Memory B cell (primary cell): Measurements from ENCODE around the gene LINGO4.

Source experiments
- ATAC-seq: fragments of 150-1000 bp; cut with Tn5 transposase; 2 replicates; pipeline ENCODE4 v1.10.0; 2021; ENCODE audit warnings: low read depth, mild to moderate bottlenecking, moderate library complexity
- DNase-seq, 2 donors: peaks; one replicate each; pipeline ENCODE4 v3.0.0; 2022; ENCODE audit warnings: low spot score in 2 of 2
- H3K27ac Mint-ChIP-seq: one replicate; pipeline ENCODE4 v1.8.0; 2022; ENCODE audit warnings: mild to moderate bottlenecking, moderate library complexity, mixed read lengths
- H3K27me3 Mint-ChIP-seq: one replicate; pipeline ENCODE4 v1.8.0; 2022; ENCODE audit warnings: mixed read lengths
- H3K36me3 Mint-ChIP-seq: one replicate; pipeline ENCODE4 v1.8.0; 2022; ENCODE audit warnings: mild to moderate bottlenecking, mixed read lengths
- H3K4me1 Mint-ChIP-seq: one replicate; pipeline ENCODE4 v1.8.0; 2022; ENCODE audit warnings: mixed read lengths
- H3K4me3 Mint-ChIP-seq: one replicate; pipeline ENCODE4 v1.8.0; 2022; ENCODE audit warnings: mild to moderate bottlenecking, moderate library complexity, mixed read lengths
- H3K9me3 Mint-ChIP-seq: one replicate; pipeline ENCODE4 v1.8.0; 2022; ENCODE audit warnings: mixed read lengths

LINGO4 gene

DNA sequence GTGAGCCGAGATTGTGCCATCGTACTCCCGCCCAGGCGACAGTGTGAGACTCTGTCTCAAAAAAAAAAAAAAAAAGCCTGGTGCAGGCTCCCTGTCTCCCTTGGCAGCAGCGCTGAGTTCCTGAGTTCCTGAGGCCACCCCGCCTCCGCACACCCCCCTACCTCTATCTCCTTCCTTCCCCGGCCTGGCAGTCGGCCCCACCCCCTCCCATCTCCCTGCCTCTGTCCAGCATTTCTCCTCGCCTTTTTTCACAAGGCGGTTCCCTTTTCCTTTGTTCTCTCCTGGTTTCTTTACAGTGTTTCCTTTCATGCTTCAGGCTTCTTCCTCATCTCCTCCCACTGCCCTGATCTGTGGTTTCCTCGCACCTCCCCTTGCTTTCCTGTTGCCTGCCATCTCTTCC lies 23.7 kb upstream of the LINGO4 start:
- Mint-ChIP-seq H3K9me3 (no peaks in the 10 kb centered on the region), H3K27ac (no peak overlapping the region), H3K27me3 (peaks cover 22% of the 10 kb centered on the region), H3K4me1 (peaks cover 10% of the 10 kb centered on the region), H3K36me3 (no peaks in the 10 kb centered on the region), H3K4me3 (no peak overlapping the region)
- no peak for ATAC-seq
- no peak for DNase-seq

- no peak overlapping the region for H3K4me3 Mint-ChIP-seq
- no peak overlapping the region for H3K27ac Mint-ChIP-seq
- peaks cover 10% of the 10 kb centered on the region for H3K4me1 Mint-ChIP-seq
- no peaks in the 10 kb centered on the region for H3K36me3 Mint-ChIP-seq
- H3K9me3 Mint-ChIP-seq = no peaks in the 10 kb centered on the region
- DNase-seq = no peak
- no peak for ATAC-seq
- peaks cover 25% of the 10 kb centered on the region for H3K27me3 Mint-ChIP-seq
These were observed 22.6 kb upstream of the LINGO4 start for GRCh38 chr1:151827853-151828252.

DNA sequence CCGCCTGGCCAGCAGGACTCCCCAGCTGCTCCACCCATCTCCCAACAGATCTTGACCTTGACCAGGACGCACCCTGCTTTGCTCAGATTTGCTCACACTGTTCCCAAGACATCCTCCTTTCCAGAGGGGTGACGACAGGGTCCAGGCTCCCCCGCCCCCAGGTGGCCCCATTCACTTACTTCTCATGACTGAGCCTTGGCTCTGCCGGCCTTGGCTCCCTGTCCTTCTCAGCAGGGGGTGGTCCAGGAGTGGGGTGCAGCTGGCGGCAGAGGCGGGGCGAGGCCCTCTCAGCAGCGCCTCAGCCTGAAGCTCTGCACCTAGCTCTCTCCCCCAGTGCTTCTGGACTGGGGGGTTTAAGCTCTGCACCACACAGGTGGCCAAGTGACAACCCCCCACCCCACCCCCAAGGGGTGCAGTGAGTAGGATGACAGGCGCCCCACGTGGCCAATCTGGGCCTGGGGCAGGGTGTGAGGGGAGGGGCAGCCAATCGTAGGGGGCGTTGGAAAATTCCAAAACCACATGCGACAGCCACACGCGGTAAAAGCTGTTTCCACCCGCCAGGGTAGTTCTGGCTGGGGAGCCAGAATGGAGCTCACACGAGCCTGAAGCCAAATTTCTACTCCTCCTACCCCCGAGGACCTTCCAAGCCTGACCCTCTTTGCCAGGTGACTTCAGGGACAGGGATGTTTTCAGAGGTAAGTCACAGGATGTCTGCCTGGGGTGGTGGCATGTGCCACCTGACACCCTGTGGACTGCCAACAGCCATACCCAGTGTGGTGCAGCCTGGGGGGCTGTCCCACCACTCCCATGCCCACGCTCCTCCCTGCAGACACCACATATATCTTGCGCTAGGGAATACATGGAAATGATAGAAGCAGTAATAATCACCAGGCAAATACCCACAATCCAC lies 20.8 kb upstream of the LINGO4 start:
- H3K36me3 Mint-ChIP-seq = no peaks in the 10 kb centered on the region
- H3K9me3 Mint-ChIP-seq = no peaks in the 10 kb centered on the region
- peaks cover 10% of the 10 kb centered on the region for H3K4me1 Mint-ChIP-seq
- DNase-seq (no peak), ATAC-seq (no peak)
- H3K4me3 Mint-ChIP-seq = no peak overlapping the region
- H3K27ac Mint-ChIP-seq = no peak overlapping the region
- H3K27me3 Mint-ChIP-seq = peaks cover 22% of the 10 kb centered on the region

DNA sequence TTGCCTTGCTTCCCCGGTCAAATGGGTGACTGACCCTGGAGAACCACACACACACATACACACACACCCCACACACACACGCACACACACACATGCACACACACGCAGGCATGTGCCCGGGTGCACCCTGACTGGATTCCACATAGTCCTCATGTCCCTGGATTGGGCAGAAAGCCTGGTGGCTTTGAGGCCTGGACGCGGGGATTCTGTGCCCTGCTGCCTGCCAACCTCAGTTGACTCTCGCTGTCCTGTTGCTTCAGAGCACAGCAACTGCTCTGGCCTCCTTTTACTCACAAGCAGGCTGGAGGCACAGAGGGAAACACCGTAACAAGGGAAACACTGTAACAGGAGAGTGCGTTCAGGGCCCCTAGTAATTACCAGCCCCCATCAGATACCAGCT lies 20.0 kb upstream of the LINGO4 start:
- no peak overlapping the region for H3K27ac Mint-ChIP-seq
- peaks cover 8% of the 10 kb centered on the region for H3K4me1 Mint-ChIP-seq
- DNase-seq = no peak
- H3K36me3 Mint-ChIP-seq = no peaks in the 10 kb centered on the region
- peaks cover 21% of the 10 kb centered on the region for H3K27me3 Mint-ChIP-seq
- H3K9me3 Mint-ChIP-seq = no peaks in the 10 kb centered on the region
- H3K4me3 Mint-ChIP-seq = no peak overlapping the region
- ATAC-seq = no peak

DNA sequence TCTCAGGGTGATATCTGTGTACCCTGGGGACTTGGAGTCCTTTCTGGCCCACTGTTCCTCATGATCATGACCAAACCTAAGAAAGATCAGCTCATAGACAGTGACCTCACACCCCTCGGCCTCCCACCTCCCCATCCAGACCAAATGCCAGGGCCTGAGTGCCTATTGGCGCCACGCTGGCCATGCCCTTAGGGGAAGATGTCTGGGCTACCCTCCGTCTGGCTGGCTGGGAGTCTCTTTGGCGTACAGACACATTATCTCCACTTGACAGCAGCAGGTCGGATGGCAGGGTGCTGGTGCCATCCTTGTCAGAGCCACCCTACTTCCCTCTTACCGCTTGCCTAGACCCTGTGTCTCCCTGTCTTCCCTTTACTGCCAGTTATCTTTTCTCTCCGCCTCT lies 18.0 kb upstream of the LINGO4 start:
- Mint-ChIP-seq H3K4me1 (no peaks in the 10 kb centered on the region), H3K27me3 (peaks cover 17% of the 10 kb centered on the region), H3K36me3 (no peaks in the 10 kb centered on the region), H3K27ac (no peak overlapping the region), H3K9me3 (no peaks in the 10 kb centered on the region), H3K4me3 (no peak overlapping the region)
- ATAC-seq = no peak
- no peak for DNase-seq

- Mint-ChIP-seq H3K4me1 (peaks cover 2% of the 10 kb centered on the region), H3K36me3 (no peaks in the 10 kb centered on the region), H3K27ac (no peak overlapping the region), H3K27me3 (peaks cover 13% of the 10 kb centered on the region), H3K9me3 (no peaks in the 10 kb centered on the region), H3K4me3 (no peak overlapping the region)
- DNase-seq (no peak), ATAC-seq (no peak)
These were observed 17.2 kb upstream of the LINGO4 start for GRCh38 chr1:151822404-151822803.

DNA sequence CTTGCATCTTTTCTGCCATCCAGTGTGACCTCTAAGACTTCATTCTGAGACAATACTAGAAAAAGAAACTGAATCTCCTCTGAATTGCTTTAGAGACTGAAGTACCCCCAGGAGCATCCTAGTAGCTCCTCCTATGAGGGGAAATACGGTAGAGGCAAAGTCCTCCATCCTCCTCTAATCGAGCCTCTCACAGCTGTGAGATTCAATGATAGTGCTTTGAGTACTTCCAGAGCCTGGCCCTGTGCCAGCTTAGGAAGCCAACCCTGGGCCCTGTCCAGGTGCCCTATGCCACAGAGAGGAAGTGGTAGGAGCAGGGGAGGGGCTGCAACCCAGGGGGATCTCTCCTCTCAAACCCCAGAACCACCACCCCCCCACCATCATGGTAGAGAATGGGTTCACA lies 15.7 kb upstream of the LINGO4 start:
- DNase-seq (no peak), ATAC-seq (no peak)
- H3K36me3 Mint-ChIP-seq = no peaks in the 10 kb centered on the region
- H3K9me3 Mint-ChIP-seq = no peaks in the 10 kb centered on the region
- H3K4me1 Mint-ChIP-seq = peaks cover 2% of the 10 kb centered on the region
- H3K4me3 Mint-ChIP-seq = no peak overlapping the region
- H3K27ac Mint-ChIP-seq = no peak overlapping the region
- H3K27me3 Mint-ChIP-seq = peaks cover 14% of the 10 kb centered on the region

- Mint-ChIP-seq H3K27ac (no peak overlapping the region), H3K9me3 (no peaks in the 10 kb centered on the region), H3K4me1 (peaks cover 4% of the 10 kb centered on the region), H3K36me3 (no peaks in the 10 kb centered on the region), H3K27me3 (peaks cover 16% of the 10 kb centered on the region), H3K4me3 (no peak overlapping the region)
- no peak for DNase-seq
- ATAC-seq = no peak
These were observed 14.9 kb upstream of the LINGO4 start for GRCh38 chr1:151819976-151820623.

- Mint-ChIP-seq H3K27ac (no peak overlapping the region), H3K9me3 (no peaks in the 10 kb centered on the region), H3K4me3 (no peak overlapping the region), H3K4me1 (peaks cover 4% of the 10 kb centered on the region), H3K36me3 (no peaks in the 10 kb centered on the region), H3K27me3 (peaks cover 18% of the 10 kb centered on the region)
- ATAC-seq (no peak), DNase-seq (no peak)
These were observed 14.1 kb upstream of the LINGO4 start for GRCh38 chr1:151819227-151819835.

- peaks cover 18% of the 10 kb centered on the region for H3K27me3 Mint-ChIP-seq
These were observed 12.1 kb upstream of the LINGO4 start for GRCh38 chr1:151817353-151817730.

GRCh38 chr1:151816548-151817352 lies 11.5 kb upstream of the LINGO4 start:
- Mint-ChIP-seq H3K27me3 (peaks cover 18% of the 10 kb centered on the region), H3K4me1 (peaks cover 4% of the 10 kb centered on the region), H3K27ac (no peak overlapping the region), H3K4me3 (no peak overlapping the region), H3K9me3 (no peaks in the 10 kb centered on the region), H3K36me3 (no peaks in the 10 kb centered on the region)
- no peak for ATAC-seq
- no peak for DNase-seq

More at GRCh38 chr1:151817353-151817730, 12.1 kb upstream of the LINGO4 start:
- peaks cover 4% of the 10 kb centered on the region for H3K4me1 Mint-ChIP-seq
- H3K4me3 Mint-ChIP-seq = no peak overlapping the region
- no peaks in the 10 kb centered on the region for H3K9me3 Mint-ChIP-seq
- H3K36me3 Mint-ChIP-seq = no peaks in the 10 kb centered on the region
- DNase-seq (no peak), ATAC-seq (no peak)
- no peak overlapping the region for H3K27ac Mint-ChIP-seq

DNA sequence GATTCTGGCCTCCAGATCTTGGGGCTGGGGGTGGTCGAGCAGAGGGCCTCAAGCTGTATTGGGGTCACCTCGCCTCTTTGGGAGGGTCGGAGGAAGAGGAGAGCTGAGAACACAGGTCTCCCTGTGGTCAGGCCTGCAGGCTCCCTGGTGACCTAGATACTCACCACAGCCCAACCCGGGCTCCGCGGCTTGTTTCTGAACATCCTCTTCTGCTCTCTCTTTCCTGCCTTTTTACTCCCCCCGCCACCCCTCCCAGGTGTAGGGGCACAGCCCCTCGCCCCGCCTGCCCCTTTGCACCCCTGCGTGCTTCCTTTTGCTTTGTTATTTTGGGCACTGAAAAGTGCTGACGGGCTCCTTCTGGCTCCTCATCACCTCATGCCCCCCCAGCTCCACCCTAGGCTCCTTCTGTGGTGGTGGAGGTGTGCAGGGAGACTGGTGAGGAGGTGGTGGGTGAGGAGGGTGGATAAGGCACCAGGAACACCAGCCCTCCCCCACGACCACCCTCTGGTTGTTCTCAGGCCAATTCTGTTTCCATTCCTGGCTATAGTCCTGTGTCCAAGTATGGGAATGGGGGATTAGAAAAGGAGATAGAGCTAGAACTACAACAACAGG lies 10.6 kb upstream of the LINGO4 start:
- Mint-ChIP-seq H3K27ac (no peak overlapping the region), H3K27me3 (peaks cover 18% of the 10 kb centered on the region), H3K4me1 (peaks cover 4% of the 10 kb centered on the region), H3K36me3 (no peaks in the 10 kb centered on the region), H3K9me3 (no peaks in the 10 kb centered on the region), H3K4me3 (no peak overlapping the region)
- ATAC-seq = no peak
- no peak for DNase-seq

DNA sequence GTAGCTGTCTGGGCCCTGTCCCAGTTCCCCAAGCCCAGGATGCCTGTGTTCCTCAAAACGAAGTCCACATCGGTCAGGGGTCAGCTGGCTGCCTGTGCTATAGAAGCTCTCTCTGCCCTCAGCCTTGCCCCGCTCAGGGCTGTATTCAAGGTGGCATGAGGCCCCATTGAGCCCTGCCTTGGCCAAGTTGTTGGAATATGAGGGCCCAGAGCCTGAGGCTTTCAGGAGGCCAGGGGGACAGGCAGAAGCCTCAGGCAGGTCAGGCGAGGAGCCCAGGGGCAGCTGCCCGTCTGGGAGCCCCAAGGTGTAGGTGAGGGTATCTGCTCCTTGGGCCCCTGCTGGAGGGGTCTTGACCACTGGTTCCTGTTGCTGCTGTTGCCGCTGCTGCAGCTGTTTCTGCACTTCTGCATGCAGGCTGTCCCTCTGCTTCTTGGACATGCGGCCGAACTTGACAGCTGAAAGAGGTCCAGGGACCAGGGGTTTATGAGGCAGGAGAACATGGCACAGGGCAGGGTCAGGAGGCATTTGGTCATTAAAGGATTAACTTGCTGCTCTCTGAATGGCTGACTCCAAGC lies 9.8 kb upstream of the LINGO4 start:
- no peak overlapping the region for H3K4me3 Mint-ChIP-seq

More for the DNA sequence above, 9.8 kb upstream of the LINGO4 start:
- H3K36me3 Mint-ChIP-seq = no peaks in the 10 kb centered on the region
- H3K27me3 Mint-ChIP-seq = peaks cover 18% of the 10 kb centered on the region
- H3K4me1 Mint-ChIP-seq = peaks cover 4% of the 10 kb centered on the region
- no peaks in the 10 kb centered on the region for H3K9me3 Mint-ChIP-seq
- DNase-seq = no peak
- ATAC-seq = no peak
- no peak overlapping the region for H3K27ac Mint-ChIP-seq
